Vagina (tissue), 2 donors: ENCODE data around the gene SDHAF1.

Experiments used
- CTCF ChIP-seq, 3 experiments: fragments of 450-650 bp in 2 of 3; fragments of 200-600 bp in 1 of 3; sonication (generic) in 1 of 3; IDR thresholded peaks; one replicate each; pipeline ENCODE4 v1.5.1; 2017 to 2019; ENCODE audit warnings: antibody characterized with exemption in 3 of 3, mild to moderate bottlenecking in 2 of 3, moderate library complexity in 2 of 3
- POLR2A ChIP-seq, 2 donors: fragments of 450-650 bp; IDR thresholded peaks; one replicate each; pipeline ENCODE4 v1.6.1; 2017; ENCODE audit warnings: antibody characterized with exemption in 2 of 2, mild to moderate bottlenecking in 2 of 2, moderate library complexity in 2 of 2
- POLR2AphosphoS5 ChIP-seq, 2 donors: sonication (generic); formaldehyde crosslinking; IDR thresholded peaks; one replicate each; pipeline ENCODE4 v1.9.0; 2017; ENCODE audit warnings: antibody characterized with exemption in 2 of 2, mild to moderate bottlenecking in 2 of 2, low read depth in 1 of 2; ENCODE audit not compliant: insufficient read depth in 1 of 2

DNA sequence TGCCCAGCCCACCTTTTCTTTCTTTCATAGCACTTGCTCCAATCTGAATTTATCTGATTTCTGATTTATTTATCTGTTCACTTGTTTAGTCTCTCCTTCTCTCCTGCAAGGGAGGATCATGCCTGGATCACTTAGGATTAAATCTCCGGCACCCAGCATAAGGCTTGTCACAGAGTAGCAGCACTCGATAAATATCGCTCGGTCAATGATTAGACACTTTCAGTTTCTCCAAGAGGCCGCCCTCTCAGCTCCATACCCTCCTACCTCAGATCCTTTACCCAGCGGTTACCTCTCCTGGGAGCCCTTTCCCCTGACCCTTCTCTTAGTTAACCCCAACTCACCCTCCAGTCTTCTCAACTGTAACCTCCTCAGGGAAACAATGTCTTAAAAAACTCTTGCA lies 36.3 kb downstream of the SDHAF1 start:
- TF ChIP-seq POLR2A (IDR thresholded peaks at IDR 0.05) (no peak), POLR2AphosphoS5 (IDR thresholded peaks at IDR 0.05; ENCODE audit: insufficient read depth in 1 of 2, low read depth in 1 of 2) (no peak), CTCF (IDR thresholded peaks at IDR 0.05) (no peak)
